HepG2 (cell line): ENCODE data around the gene IQCK. TPM values are rescaled to one million over a fixed set of nuclear protein-coding genes. Genes with fewer than 3 reads are reported as not detected.

Experiments used
- ATAC-seq: fragments of 200-7000 bp; cut with Tn5 transposase; 3 replicates; pipeline ENCODE4 v1.9.1; 2020; ENCODE audit warnings: mild to moderate bottlenecking, moderate library complexity
- BruUV-seq: library from RNA; stranded (reverse); fragments of 400-500 nt; replicated peaks from 2 replicates; lab custom pipeline; 2021; lab: Mats Ljungman, UMichigan
- CTCF ChIA-PET: fragments of 300-600 bp; formaldehyde crosslinking; extraction: SDS; loops from one replicate; lab custom pipeline; 2021; ENCODE audit warnings: low total read pairs, inconsistent platforms, low intra/inter-chr PET ratio; lab: Yijun Ruan, JAX
- POLR2A ChIA-PET: fragments of 350-600 bp; sonication (Branson Sonifier 250); formaldehyde crosslinking; loops from one replicate; lab custom pipeline; 2020; ENCODE audit warnings: antibody characterized with exemption, inconsistent platforms; lab: Yijun Ruan, JAX
- DNase-seq: peaks from one replicate; pipeline ENCODE4 v3.0.0-alpha.2; 2015; ENCODE audit warnings: low spot score
- FAIRE-seq: peaks from 3 replicates; lab custom pipeline; 2011; peaks lifted over from hg19 to GRCh38; lab: Jason Lieb, UNC
- H2AFZ ChIP-seq: one replicate; pipeline ENCODE4 v1.6.1; 2011; ENCODE audit warnings: low read length, inconsistent platforms
- H3K27ac ChIP-seq: fragments of 300-600 bp; 3 replicates; pipeline ENCODE4 v1.8.0; 2011; ENCODE audit warnings: mixed run types, mild to moderate bottlenecking, mixed read lengths, low read length, inconsistent platforms; ENCODE audit not compliant: insufficient read depth; ENCODE audit errors: extremely low read length
- H3K27me3 ChIP-seq, 2 experiments: fragments of 200-600 bp in 1 of 2; 2 replicates in 1 of 2; 3 replicates in 1 of 2; pipeline versions ENCODE4 v1.6.0 to v1.8.0; 2011; ENCODE audit warnings: low read length in 2 of 2, mild to moderate bottlenecking in 2 of 2, moderate library complexity in 2 of 2, inconsistent platforms in 1 of 2; ENCODE audit not compliant: insufficient read depth in 2 of 2, control insufficient read depth in 1 of 2
- H3K36me3 ChIP-seq, 2 experiments: fragments of 200-600 bp in 1 of 2; replicated peaks in 1 of 2; 2 replicates in 1 of 2; 3 replicates in 1 of 2; pipeline versions ENCODE4 v1.5.1 to v1.8.0; 2011; ENCODE audit warnings: low read length in 2 of 2, inconsistent platforms in 1 of 2; ENCODE audit not compliant: insufficient read depth in 2 of 2, control insufficient read depth in 1 of 2
- H3K4me1 ChIP-seq: 2 replicates; pipeline ENCODE4 v1.5.1; 2012; ENCODE audit warnings: low read length, inconsistent platforms; ENCODE audit not compliant: insufficient read depth
- H3K4me2 ChIP-seq: 2 replicates; pipeline ENCODE4 v1.6.0; 2011; ENCODE audit warnings: low read depth, low read length, inconsistent platforms
- H3K4me3 ChIP-seq, 3 experiments: fragments of 200-600 bp in 1 of 3; sonication (generic), shearing (Covaris generic) in 1 of 3; replicated peaks in 1 of 3; 2 replicates each; pipeline ENCODE4 v1.5.1; 2011 to 2016; ENCODE audit warnings: low read length in 3 of 3, inconsistent platforms in 2 of 3, low read depth in 2 of 3, mild to moderate bottlenecking in 2 of 3, control low read depth in 1 of 3, mixed read lengths in 1 of 3; ENCODE audit not compliant: insufficient read depth in 1 of 3
- H3K79me2 ChIP-seq: one replicate; pipeline ENCODE4 v1.6.1; 2011; ENCODE audit warnings: low read length, inconsistent platforms; ENCODE audit not compliant: insufficient read depth
- H3K9ac ChIP-seq: 2 replicates; pipeline ENCODE4 v1.6.0; 2011; ENCODE audit warnings: mild to moderate bottlenecking, low read depth, low read length, inconsistent platforms; ENCODE audit not compliant: insufficient read depth
- H3K9me3 ChIP-seq: 2 replicates; pipeline ENCODE4 v1.5.1; 2012; ENCODE audit warnings: mild to moderate bottlenecking, low read length
- H4K20me1 ChIP-seq: 2 replicates; pipeline ENCODE4 v1.6.0; 2011; ENCODE audit warnings: inconsistent platforms, mild to moderate bottlenecking, low read length, moderate library complexity; ENCODE audit not compliant: insufficient read depth
- CENPT ChIP-seq: sonication (generic); formaldehyde crosslinking; IDR thresholded peaks from 2 replicates; pipeline ENCODE4 v1.8.0; 2022; ENCODE audit warnings: low read depth, mild to moderate bottlenecking, moderate library complexity, missing genetic modification reagents
- FIP1L1 ChIP-seq: fragments of 200-400 bp; formaldehyde crosslinking; IDR thresholded peaks from 2 replicates; pipeline ENCODE4 v1.6.1; 2018; ENCODE audit warnings: low read depth, mild to moderate bottlenecking, low read length, moderate library complexity, borderline replicate concordance; ENCODE audit not compliant: insufficient read depth
- FLYWCH1 ChIP-seq: sonication (generic); formaldehyde crosslinking; IDR thresholded peaks from 2 replicates; pipeline ENCODE4 v1.8.1; 2023; ENCODE audit warnings: mild to moderate bottlenecking, missing genetic modification reagents
- GATAD2A ChIP-seq: IDR thresholded peaks from 2 replicates; pipeline ENCODE4 v1.6.1; 2016
- GPN1 ChIP-seq: sonication (generic); formaldehyde crosslinking; IDR thresholded peaks from 2 replicates; pipeline ENCODE4 v1.5.1; 2020; ENCODE audit warnings: missing genetic modification reagents, borderline replicate concordance
- HNRNPLL ChIP-seq: fragments of 200-400 bp; formaldehyde crosslinking; IDR thresholded peaks from 2 replicates; pipeline ENCODE4 v1.6.1; 2017; ENCODE audit warnings: mild to moderate bottlenecking, low read depth, low read length; ENCODE audit not compliant: poor library complexity, severe bottlenecking
- NCOR1 ChIP-seq: fragments of 200-600 bp; sonication (generic); IDR thresholded peaks from 2 replicates; pipeline ENCODE4 v1.7.0; 2017; ENCODE audit warnings: antibody characterized with exemption, low read length, borderline replicate concordance
- NFE2 ChIP-seq: sonication (generic); formaldehyde crosslinking; IDR thresholded peaks from 2 replicates; pipeline ENCODE4 v1.4.0; 2020; ENCODE audit warnings: missing genetic modification reagents
- NPAS2 ChIP-seq: sonication (generic); formaldehyde crosslinking; IDR thresholded peaks from 2 replicates; pipeline ENCODE4 v1.8.0; 2022; ENCODE audit warnings: mild to moderate bottlenecking, missing genetic modification reagents, borderline replicate concordance
- REL ChIP-seq: sonication (generic); formaldehyde crosslinking; conservative IDR thresholded peaks from 2 replicates; pipeline ENCODE4 v1.8.0; 2022; ENCODE audit warnings: mild to moderate bottlenecking, missing genetic modification reagents, moderate library complexity
- TGIF2 ChIP-seq: IDR thresholded peaks from 2 replicates; pipeline ENCODE4 v1.6.1; 2016; ENCODE audit warnings: control low read depth, missing compliant biosample characterization
- ZBTB38 ChIP-seq: sonication (generic); formaldehyde crosslinking; IDR thresholded peaks from 2 replicates; pipeline ENCODE4 v1.5.1; 2020; ENCODE audit warnings: mild to moderate bottlenecking, missing genetic modification reagents
- ZFP36 ChIP-seq: fragments of 150-350 bp; IDR thresholded peaks from 2 replicates; pipeline ENCODE4 v1.6.1; 2018; ENCODE audit warnings: borderline replicate concordance, low read length, low read depth; ENCODE audit not compliant: partially characterized antibody
- ZNF121 ChIP-seq: sonication (generic); formaldehyde crosslinking; IDR thresholded peaks from 2 replicates; pipeline ENCODE4 v1.5.0; 2020; ENCODE audit warnings: mild to moderate bottlenecking, missing genetic modification reagents
- ZNF138 ChIP-seq: sonication (generic); formaldehyde crosslinking; IDR thresholded peaks from 2 replicates; pipeline ENCODE4 v1.5.0; 2020; ENCODE audit warnings: mild to moderate bottlenecking, low read depth, missing genetic modification reagents
- ZNF33B ChIP-seq: sonication (generic); formaldehyde crosslinking; IDR thresholded peaks from 2 replicates; pipeline ENCODE4 v1.5.1; 2020; ENCODE audit warnings: mild to moderate bottlenecking, missing genetic modification reagents
- ZNF569 ChIP-seq: sonication (generic); formaldehyde crosslinking; IDR thresholded peaks from 2 replicates; pipeline ENCODE4 v1.5.0; 2020; ENCODE audit warnings: mild to moderate bottlenecking, missing genetic modification reagents, moderate library complexity, borderline replicate concordance
- WGBS: methylation state at CpG from one replicate; pipeline ENCODE4 v1.1.6; 2017; ENCODE audit warnings: low lambda C conversion rate; 5-methylcytosine and 5-hydroxymethylcytosine counted together
- in situ Hi-C: cut with HindIII; loops from 2 replicates; pipeline ENCODE4 v1.10.0; 2017; ENCODE audit warnings: low pct_unique_long_range_greater_than_20kb; ENCODE audit not compliant: extremely low pct_ligation_motif_present
- intact Hi-C: fragments of 100-400 bp; cut with micrococcal nuclease; formaldehyde crosslinking; loops from one replicate; pipeline ENCODE4 v1.10.0; 2022; ENCODE audit not compliant: unreplicated experiment
- polyA plus RNA-seq, 8 experiments: library from polyadenylated mRNA; depleted of rRNA in 3 of 8; stranded (reverse) in 7 of 8; unstranded in 1 of 8; fragments of >200 nt; fragmentation: Illumina TruSeq in 4 of 8; extraction: Trizol in 4 of 8; gene quantifications; 2 replicates each; pipeline versions ENCODE4 v1.2.1 to v1.2.3, GENCODE V29; 2011 to 2016; ENCODE audit warnings: low read depth in 4 of 8, missing spikeins in 1 of 8, mixed read lengths in 1 of 8; ENCODE audit not compliant: insufficient read depth in 1 of 8
- total RNA-seq, 5 experiments: library from RNA; depleted of rRNA; stranded (reverse); fragments of >200 nt; fragmentation: Illumina TruSeq; extraction: Trizol; gene quantifications; 2 replicates each; pipeline ENCODE4 v1.2.3, GENCODE V29; 2016; ENCODE audit warnings: low read depth in 1 of 5

The IQCK gene
- total and polyA plus RNA-seq, 2 of the 13 experiments (the other 11 are each of a cell fraction or from before 2014, with no cell fraction given), result 5.1 to 7.3 TPM

DNA sequence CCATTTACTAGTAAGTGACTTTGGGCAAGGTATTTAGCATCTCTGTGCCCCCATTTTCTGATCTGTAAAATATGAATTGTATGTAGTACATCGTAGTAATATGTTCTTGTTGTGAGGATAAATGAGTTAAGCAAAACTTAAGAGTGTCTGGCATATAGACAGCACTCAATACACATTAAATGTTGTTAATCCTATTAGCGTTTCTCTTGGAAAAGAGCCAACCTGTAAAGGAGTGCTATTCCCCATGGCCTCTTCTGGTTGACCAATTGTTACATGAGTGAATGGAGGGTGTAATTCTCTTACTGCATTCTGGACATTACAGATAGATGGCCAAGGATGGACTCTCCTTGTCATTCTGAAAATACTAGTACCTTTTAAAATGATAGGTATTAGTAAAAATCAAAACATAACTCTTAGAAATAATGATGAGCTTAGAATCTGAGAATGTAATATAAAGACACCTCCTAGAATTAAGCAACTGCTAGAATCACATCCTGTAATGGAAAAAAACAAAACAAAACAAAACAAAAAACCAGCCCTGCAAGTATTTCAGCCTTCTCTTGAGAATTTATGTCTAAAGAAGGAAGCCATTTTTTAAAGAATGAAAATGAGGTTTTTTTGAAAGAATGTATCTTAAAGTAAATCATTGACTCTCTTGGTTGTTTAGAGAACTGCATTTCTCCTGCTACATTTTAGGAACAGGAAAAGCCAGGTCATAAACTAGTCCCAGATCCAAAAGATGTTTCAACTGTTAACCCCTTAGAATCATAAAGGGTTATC is 30.5 kb downstream of the IQCK start:
- in situ Hi-C loops (no loop called here), intact Hi-C loops (no loop called here)
- TF ChIP-seq TGIF2 (CRISPR knock-in tag) (no peak), NFE2 (CRISPR knock-in tag) (no peak), ZNF121 (CRISPR knock-in tag) (no peak), ZFP36 (no peak), GATAD2A (CRISPR knock-in tag) (no peak), CENPT (CRISPR knock-in tag) (no peak), NPAS2 (no peak), ZBTB38 (CRISPR knock-in tag) (no peak), FLYWCH1 (CRISPR knock-in tag) (no peak), ZNF569 (CRISPR knock-in tag) (no peak), ZNF33B (CRISPR knock-in tag) (no peak), NCOR1 (no peak), REL (CRISPR knock-in tag) (no peak), ZNF138 (CRISPR knock-in tag) (no peak), FIP1L1 (no peak), HNRNPLL (no peak), GPN1 (CRISPR knock-in tag) (no peak)
- no peak for DNase-seq
- H3K9me3 ChIP-seq, result no peaks in the 10 kb centered on the region
- H3K27me3 ChIP-seq, result no peaks in the 10 kb centered on the region
- no peak overlapping the region for H3K4me2 ChIP-seq
- H3K4me3 ChIP-seq, result no peak overlapping the region
- peaks cover 52% of the 10 kb centered on the region for H3K4me1 ChIP-seq
- H4K20me1 ChIP-seq, result no peaks in the 10 kb centered on the region
- no peak for FAIRE-seq
- no TSS peak for BruUV-seq
- POLR2A ChIA-PET, result interaction anchor here (1.2 kb wide), 1 partner anchor 31 kb away, joined by 4 read pairs; the partner anchor contains the start of genes IQCK and KNOP1
- no peak overlapping the region for H2AFZ ChIP-seq
- H3K36me3 ChIP-seq, result no peaks in the 10 kb centered on the region
- ATAC-seq, result no peak
- CTCF ChIA-PET, result no interaction called here
- H3K9ac ChIP-seq, result no peak overlapping the region
- no peaks in the 10 kb centered on the region for H3K79me2 ChIP-seq
- WGBS, result 57% methylated on average over 2 of the region's 2 CpGs
- no peak overlapping the region for H3K27ac ChIP-seq
